Suppressor macrophage (primary cell): ENCODE measurements around the gene GPER1.
A peak's percentile ranks its signal among the peaks of the same experiment; 100 is the strongest.

ENCODE experiments used
- DNase-seq, 4 experiments: peaks; one replicate each; pipeline ENCODE4 v3.0.0-alpha.2; 2020 to 2022

The GPER1 gene

DNA sequence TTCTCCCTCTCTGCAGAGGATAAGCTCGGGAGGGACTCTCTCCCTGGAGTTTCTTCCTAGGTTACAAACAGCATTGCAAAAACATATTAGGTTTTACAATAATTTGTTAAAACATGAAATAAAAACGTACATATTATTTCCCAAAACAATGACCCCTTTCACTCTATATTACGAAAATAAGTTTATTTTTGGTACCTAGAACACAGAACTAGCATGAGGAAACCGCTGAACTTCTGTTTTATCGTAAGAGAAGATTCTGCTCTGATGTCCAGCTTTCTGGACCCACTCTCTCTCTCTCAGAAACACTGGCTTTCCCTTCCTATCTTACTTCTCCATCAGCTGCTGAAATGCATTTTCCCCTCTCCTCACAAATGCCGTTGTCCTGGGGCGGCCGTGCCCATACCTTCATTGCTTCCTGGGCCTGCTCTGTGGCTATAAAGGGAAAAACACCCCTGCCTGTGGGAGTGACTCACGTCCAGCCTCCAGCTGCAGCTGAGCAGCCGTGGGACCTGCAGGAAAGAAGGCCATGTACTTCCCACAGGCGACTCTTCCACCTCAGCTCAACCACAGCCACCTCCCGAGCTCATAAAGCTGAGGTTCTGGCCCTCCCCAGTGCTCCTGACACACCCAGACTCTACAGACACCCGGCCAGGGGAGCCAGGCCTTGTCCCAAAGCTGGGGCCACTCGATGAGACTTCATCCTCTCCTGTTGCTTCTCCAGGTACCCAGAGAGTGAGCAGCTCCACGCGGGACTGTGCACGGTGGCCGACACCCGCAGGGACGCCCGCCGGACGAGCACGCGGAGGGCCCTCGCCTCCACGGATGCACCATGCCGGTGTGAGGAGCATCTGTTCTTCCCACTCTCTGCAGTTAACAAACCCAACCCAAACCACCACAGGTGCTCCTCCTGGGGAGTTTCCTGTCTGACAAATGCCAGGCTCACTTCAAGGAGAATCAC is 3.1 kb downstream of the GPER1 start:
- peak; percentile 31 to 67 (median 58) for DNase-seq

DNA sequence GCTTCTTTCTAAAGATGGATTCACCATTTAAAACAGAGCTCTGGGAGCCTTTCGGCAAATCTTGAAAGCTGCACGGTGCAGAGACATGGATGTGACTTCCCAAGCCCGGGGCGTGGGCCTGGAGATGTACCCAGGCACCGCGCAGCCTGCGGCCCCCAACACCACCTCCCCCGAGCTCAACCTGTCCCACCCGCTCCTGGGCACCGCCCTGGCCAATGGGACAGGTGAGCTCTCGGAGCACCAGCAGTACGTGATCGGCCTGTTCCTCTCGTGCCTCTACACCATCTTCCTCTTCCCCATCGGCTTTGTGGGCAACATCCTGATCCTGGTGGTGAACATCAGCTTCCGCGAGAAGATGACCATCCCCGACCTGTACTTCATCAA is 3.7 kb downstream of the GPER1 start:
- no peak for DNase-seq

DNA sequence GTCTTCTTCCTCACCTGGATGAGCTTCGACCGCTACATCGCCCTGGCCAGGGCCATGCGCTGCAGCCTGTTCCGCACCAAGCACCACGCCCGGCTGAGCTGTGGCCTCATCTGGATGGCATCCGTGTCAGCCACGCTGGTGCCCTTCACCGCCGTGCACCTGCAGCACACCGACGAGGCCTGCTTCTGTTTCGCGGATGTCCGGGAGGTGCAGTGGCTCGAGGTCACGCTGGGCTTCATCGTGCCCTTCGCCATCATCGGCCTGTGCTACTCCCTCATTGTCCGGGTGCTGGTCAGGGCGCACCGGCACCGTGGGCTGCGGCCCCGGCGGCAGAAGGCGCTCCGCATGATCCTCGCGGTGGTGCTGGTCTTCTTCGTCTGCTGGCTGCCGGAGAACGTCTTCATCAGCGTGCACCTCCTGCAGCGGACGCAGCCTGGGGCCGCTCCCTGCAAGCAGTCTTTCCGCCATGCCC is 4.3 kb downstream of the GPER1 start:
- DNase-seq = no peak

DNA sequence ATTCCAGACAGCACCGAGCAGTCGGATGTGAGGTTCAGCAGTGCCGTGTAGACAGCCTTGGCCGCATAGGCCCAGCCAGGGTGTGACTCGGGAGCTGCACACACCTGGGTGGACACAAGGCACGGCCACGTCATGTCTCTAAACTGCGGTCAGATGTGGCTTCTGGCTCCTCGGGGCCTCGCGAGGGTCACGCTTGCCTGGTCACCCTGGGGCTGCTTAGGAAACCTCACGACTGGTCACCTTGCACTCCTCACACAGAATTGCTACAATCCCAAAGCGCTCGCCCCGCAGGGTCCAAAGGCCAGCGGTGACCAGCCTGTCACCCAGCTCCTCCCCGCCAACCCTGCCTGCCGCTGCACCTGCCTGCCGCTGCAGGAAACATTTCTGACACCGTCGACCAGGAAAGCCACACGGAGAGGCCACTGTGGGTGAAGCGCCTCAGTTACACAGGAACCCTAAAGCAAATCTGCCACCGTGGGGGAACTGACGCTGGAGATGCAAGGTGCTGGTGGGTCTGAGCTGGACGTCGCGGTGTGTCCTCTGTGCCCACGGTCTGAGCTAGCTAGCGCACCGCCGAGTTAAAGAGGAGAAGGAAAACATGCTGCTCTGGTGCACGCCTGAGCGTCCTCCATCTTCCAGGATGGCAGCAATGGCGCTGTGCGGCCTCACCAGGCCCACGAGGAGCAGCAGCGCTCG is 5.0 kb downstream of the GPER1 start:
- no peak for DNase-seq

DNA sequence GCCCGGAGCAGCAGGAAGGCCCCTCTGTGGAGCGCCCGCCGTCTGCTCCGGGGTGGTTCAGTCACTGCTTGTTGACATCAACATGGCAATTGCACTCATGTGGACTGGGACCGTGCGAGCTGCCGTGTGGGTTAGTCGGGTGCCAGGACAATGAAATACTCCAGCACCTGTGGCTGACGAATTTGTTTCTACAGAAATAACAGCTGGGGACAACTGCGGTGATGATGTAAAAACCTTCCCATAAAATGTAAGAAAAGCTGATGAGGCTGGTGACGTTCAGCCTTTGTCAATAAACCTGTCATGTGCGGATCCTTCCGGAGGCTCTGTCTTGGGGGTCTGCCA is 5.6 kb downstream of the GPER1 start:
- no peak for DNase-seq

DNA sequence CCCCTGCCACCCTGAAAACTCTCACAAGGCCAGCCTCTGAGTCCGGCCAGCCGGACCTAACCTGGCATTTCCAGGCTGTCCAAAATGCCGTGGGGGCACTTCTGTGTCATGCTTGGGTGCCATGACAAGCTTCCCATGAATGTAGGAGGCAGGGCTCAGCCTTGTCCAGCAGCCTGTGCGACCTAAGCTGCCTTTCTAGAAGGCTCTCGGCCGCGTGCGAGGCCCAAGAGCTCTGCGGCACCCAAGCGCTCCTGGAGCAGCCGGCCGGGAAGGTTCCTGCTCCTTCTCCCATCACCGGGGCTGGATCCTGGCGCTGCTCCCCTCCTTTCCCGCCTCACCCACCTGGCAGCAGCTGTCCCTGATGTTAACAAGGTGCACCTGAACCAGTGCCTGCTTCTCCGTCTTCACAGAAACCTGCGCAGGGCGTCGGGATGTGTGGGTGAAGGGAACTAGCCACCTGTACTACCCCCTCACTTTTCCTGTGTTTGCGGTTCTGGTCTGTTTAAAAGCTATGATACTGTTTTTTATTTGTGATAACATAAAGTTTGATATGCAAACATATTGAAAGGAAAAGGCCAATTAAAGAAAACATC is 6.1 kb downstream of the GPER1 start:
- DNase-seq = no peak

DNA sequence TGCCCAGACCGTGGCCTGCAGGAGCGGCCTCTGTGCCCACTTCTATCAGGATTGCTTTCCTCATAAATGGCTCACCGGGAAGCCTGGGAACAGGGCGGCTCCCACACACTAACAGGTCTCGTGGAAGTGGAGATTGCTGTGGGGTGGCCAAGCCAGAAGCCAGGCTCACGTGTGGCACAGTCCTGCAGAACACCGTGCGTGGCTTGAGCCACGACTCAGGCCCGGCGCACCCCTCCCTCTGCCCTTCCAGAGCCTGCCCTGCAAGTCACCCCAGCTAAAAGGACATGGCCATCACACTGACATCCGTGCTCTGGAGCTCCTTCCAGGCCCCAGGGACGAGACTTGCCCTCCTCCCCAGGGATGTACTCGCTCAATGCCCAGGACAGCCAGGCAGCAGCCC is 7.0 kb downstream of the GPER1 start:
- no peak for DNase-seq

DNA sequence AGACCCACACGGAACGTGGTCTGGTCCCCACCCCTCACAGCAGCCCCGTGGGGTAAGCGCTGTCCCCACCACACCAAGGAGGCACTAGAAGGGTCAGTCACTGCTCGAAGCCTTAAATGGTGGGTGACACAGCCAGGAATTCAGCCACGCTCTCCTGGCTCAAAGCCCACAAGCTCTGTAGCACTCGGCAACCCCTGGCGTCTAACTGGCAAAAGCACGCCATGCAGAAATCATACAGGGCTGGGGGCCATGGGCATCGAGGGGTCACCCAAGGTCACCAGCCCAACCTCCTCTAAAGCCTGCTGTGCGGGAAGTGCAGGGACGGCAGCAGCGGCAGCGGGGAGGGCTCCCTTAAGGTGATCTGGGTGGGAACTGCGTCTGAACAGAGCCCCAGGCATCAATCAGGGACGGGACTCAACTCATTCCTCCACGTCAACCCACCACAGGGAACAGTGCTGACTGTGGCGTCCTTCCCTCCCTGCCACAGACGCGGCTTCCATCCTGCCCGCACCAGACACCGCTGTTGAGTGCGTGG is 7.8 kb downstream of the GPER1 start:
- no peak for DNase-seq

DNA sequence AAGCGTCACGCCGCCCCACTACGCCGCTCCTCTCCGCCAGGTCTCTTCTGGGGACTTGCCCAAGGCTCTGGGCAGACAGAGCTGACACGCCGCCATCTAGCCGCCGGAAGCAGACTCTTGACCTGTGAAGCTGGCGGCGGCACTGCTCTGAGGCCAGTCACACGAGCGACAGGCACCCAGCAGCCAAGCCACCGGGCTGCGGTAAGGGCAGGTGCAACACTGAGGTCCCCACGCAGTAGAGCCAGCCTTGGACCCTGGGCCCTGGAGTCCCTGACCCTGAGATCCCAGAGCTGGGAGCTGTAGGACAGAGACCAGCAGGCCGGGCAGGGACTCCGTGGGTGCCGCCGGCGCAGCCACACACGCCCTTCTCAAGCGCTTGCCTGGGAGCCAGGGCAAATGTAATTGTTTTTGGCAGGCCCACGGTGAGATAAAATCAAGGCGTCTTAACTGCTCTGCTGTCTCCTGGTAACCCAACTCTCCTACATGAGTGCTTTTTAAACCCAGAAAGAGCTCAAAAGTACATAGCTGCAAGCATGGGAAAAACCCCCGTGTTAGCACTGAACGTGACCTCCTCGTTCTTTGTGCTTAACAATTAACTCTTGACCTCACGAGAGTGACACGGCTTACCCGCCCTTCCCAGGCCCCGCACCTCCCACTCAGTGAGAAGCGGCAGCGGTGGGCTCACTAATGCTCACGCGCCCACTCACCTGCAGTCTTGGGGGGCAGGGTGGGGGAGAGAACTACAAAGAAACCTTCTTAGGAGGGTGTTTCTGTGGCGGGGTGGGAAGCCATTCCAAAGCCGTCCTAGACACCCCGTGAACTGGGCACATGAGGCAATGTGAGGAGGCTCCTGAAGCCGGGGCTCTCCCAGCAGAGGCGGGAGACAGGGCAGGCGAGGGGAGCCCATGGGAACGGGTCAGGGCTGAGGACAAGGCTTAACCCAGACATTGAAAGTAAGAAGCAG is 8.5 kb downstream of the GPER1 start:
- no peak for DNase-seq

DNA sequence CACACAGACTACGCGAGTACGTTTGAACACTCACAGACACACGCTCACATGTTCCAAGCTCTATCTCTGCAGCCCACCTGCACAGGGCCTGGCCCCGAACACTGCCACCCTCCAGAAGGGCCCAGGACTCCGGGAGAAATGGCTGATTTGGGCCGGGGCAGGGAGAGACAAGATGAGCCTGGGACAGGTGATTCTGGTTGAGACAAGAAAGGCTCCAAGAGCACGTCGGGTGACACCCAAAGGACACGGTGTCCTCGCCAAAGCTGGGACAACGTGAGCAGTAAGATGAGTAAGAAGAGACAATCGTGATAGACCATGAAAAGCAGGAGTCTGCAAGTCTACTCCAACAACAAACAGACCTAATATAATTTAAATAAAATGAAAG is 9.2 kb downstream of the GPER1 start:
- no peak for DNase-seq

DNA sequence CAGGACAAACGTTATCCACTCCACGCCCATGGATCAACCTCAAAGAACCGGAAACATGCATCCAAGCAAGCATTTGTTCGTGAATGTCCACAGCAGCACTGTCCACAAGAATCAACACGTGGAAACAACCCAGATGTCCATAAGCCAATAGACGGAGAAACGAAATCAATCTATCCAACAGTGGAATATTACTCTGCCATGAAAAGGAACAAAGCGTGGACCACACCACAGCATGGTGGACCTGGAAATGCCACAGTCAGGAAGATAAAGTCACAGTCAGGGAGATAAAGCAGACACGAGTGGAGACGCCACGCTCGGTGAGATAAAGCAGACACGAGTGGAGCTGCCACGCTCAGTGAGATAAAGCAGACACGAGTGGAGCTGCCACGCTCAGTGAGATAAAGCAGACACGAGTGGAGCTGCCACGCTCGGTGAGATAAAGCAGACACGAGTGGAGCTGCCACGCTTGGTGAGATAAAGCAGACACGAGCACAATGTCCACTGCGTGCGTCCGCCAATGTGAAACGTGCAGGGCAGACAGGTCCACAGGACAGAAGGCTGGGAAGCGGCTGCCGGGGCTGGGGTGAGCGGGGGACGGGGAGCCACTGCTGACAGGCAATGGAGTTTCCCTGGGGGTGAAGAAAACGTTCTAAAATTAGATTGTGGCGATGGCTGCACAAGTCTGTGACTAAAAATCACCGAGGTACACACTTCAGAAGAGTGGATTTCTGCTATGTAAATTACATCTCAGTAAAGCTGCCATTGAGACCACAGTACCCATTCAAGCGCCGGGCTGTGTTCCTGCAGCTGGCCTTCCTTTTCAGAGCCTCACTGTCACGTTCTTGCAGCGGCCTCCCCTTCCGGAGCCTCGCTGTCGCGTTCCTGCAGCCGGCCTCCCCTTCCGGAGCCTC is 10.6 kb downstream of the GPER1 start:
- no peak for DNase-seq

DNA sequence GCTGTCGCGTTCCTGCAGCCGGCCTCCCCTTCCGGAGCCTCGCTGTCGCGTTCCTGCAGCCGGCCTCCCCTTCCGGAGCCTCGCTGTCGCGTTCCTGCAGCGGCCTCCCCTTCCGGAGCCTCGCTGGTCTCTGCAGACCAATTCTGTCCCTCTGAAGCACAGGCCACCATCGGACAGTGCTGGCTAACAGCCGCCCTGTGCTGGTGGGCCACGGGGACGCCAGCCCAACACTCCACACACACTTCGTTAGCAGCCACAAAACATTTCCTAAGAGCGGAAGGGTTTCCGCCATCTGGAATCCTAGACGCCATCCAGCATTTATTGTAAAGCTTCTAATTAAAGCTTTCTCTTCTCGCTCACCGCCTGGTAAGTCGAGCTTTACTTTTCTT is 11.2 kb downstream of the GPER1 start:
- DNase-seq = no peak

DNA sequence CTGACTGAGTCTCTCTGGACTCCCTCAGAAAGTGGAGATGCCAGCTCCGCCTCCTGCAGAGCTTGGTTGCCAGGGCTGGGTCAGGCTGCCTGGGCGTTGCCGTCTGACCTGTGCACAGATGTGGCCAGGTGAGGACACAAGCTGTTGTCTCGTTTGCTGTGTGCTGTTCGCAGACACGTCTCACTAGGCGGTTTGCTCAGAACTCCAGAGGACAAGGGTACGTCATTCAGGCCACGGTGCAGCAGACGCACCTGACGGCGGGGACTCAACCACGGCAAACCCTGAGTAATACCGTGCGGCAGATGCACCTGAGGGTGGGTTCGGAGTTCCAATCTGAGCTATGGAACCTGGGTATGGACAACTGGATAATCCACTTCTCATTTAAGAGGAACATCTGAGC is 11.7 kb downstream of the GPER1 start:
- no peak for DNase-seq

DNA sequence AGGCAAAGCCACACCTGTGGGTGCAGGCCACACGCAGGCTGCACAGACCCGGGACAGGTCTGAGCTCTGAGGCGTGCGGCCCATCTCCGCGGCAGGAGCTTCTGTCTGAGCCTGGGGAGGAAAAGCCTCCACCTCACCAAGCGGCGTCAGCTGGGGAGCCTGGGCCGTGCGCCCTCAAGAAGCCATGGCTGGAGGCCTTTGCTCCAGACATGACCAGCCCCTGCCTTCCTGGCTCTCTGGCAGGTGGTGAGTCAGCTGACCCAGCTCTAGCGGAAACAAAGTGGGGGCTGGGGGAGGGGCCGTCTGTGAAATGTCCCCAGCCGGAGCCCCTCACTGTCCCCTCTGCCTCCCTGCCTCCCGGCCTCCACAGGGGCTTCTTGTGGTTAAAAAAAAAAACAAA is 12.5 kb downstream of the GPER1 start:
- no peak for DNase-seq

DNA sequence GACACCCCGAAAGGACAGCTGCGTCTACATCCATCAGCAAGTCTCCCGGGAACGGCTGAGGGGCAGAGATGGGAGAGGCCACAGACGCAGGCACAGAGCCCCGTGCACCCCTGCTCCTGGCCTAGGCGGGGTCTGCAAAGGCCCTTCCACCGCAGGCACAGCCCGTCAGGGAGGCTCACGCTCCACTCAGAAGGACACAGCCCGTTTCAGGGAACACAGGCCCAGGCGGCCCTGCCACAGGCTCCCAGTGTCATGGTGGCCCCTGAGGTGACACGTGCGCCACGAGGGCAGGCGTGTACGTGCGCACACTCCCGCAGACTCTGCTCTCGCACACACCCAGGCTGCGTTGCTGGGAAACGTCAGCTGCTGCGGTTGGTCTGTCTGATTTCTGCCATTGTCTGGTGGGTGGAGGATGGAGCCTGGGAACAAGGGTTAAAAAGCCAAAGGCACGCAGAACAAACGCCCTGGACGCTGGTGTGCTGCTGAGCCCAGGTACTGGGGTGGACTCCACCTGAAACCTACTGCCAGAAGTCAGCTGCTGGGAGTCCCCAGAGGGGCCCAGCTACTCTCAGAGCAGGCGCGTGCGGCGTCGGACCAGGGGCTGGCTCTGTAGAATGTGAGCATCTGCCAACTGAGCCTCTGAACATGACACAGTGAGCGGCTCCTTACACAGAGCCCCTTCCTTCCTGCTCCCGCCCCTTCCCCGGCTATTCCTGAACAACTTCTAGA is 13.1 kb downstream of the GPER1 start:
- DNase-seq = no peak

DNA sequence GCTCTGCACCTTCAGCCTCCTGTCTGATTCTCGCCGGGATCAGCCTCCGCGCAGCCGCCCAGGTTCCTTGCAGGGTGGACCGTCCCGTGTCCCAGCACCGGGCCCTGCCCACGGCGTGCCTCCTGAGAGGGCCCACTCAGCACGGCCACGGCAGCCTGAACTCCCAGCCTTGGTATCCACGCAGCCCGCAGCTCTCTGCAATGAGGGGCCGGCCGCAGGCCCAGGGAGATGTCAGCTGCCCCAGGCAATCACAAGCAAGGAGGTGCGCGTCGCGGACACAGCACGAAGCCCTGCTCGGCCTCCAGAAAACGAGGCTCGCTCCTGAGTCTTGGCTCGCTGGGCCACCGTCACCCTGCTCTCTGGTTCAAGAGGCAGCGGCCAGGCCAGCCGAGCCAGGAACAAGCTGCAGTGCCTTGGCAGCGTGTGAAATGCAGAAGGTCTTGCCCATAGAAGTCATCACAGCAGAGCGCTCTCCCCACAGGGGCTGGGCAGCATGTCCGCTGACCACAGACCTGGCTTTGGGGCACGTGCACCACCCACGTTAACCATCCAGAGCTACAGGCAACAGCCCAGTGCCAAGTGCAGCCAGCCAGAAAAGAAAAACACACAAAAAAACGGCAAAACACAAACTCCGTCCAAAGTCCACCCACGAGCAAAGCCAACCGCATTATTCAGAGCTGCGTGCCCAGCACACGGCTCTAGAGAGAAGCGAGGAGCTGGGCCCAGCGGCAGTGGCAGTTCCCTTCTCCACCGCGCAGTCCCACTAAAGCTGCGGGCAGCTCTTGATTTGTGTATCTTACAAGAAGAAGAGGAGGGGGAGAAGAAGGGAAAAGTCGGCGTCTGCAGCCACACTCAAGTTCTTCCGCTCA is 13.9 kb downstream of the GPER1 start:
- DNase-seq = no peak

DNA sequence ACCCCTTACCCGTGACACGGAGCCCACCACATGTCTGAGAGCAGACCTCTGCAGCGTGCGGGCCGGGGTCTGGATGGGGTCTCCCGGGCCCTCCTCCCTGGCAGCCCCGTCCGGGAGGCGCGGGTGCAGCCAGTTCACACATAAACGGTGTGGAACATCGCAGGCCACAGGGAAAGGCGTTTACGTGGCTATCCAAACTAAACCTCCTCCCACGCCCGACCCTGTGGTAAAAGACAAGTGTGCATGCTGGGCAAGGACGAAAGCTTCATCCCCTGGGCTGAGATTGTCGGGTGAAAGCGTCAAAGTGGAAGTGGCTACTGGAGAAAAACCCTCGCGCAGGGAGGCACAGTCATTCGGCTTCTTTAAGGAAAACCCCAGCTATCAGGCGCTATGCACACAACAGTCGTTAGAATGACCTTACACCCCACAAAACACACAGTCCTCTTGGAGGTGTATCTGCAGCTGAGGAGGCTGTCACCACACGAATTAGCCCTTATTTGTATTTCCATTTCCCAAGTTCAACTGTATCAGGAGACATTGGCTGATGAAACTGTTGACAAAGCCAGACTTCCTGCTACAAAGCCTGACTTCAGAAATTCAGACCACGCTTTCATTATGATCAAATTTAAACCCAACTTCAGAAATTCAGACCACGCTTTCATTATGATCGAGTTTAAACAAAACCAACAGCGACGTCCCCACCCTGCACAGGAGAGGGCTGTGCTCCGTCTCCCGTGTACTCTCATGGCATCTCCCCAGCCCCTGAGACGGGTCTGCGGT is 15.3 kb downstream of the GPER1 start:
- DNase-seq = peak; percentile 33 to 55 (median 45)

DNA sequence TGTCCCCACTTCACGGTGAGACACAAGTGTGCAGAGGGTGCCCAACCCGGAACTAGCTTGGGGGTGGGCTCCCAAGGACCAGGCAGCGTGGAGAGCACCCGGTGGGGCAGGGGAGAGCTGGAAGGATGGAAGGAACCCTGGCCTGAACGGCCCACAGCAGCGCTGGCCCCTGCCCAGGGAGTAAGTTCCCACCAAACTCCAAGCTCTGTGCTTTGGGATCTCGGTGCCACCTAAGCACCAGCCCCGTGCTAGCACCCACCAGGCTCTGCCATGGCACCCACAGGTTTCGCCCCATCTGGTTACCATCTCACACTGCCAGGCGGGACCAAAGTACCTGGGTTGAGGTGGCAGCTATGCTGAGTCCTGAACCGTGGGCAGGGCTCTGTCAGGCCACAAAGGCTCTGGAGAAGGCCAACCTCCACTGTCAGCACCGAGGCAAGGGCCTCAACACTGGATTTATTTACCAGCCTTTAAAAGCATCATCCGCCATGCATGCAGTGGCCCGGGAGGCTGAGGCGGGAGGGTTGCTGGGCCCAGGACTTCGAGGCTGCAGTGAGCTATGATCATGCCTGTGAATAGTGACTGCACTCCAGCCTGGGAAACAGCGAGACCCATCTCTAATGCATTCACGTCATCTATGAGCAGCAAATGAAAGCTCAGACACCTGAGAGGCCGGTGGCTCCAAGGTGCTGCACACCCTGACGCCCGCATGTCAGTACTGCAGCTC is 16.0 kb downstream of the GPER1 start:
- no peak for DNase-seq
